HL-60 (cell line): ENCODE data around the gene SMARCA2.

Experiments used
- DNase-seq, 2 experiments: peaks; one replicate each; pipeline ENCODE4 v3.0.0-alpha.2; 2010 to 2020; ENCODE audit warnings: low read depth in 1 of 2, low spot score in 1 of 2
- H3K27ac ChIP-seq: fragments of 250-450 bp; sonication (Bioruptor Pico); replicated peaks from 2 replicates; pipeline ENCODE4 v1.5.1; 2020; ENCODE audit warnings: mild to moderate bottlenecking, moderate library complexity
- H3K27me3 ChIP-seq: fragments of 250-450 bp; sonication (Bioruptor Pico); 2 replicates; pipeline ENCODE4 v1.5.1; 2021; ENCODE audit warnings: mild to moderate bottlenecking, moderate library complexity; ENCODE audit not compliant: insufficient read depth, poor library complexity, severe bottlenecking
- H3K4me3 ChIP-seq: replicated peaks from 2 replicates; pipeline ENCODE4 v1.5.1; 2011; ENCODE audit warnings: mild to moderate bottlenecking, control low read depth, low read length; ENCODE audit not compliant: insufficient read depth
- GABPA ChIP-seq: IDR thresholded peaks from 2 replicates; pipeline ENCODE4 v1.6.1; 2012; ENCODE audit warnings: low read depth
- POLR2AphosphoS5 ChIP-seq: IDR thresholded peaks from 2 replicates; pipeline ENCODE4 v1.6.1; 2012; ENCODE audit warnings: low read depth
- REST ChIP-seq: IDR thresholded peaks from 2 replicates; pipeline ENCODE4 v1.6.1; 2012; ENCODE audit warnings: low read depth; ENCODE audit not compliant: insufficient replicate concordance
- SPI1 ChIP-seq: IDR thresholded peaks from 2 replicates; pipeline ENCODE4 v1.6.1; 2012; ENCODE audit warnings: low read depth, mild to moderate bottlenecking, borderline replicate concordance
- TF ChIP-seq, protein P1 (sequence below): IDR thresholded peaks from one replicate; pipeline ENCODE4 v1.5.1; 2011; ENCODE audit warnings: low read length, control low read depth, inconsistent platforms; ENCODE audit not compliant: insufficient read depth

Gene SMARCA2

DNA sequence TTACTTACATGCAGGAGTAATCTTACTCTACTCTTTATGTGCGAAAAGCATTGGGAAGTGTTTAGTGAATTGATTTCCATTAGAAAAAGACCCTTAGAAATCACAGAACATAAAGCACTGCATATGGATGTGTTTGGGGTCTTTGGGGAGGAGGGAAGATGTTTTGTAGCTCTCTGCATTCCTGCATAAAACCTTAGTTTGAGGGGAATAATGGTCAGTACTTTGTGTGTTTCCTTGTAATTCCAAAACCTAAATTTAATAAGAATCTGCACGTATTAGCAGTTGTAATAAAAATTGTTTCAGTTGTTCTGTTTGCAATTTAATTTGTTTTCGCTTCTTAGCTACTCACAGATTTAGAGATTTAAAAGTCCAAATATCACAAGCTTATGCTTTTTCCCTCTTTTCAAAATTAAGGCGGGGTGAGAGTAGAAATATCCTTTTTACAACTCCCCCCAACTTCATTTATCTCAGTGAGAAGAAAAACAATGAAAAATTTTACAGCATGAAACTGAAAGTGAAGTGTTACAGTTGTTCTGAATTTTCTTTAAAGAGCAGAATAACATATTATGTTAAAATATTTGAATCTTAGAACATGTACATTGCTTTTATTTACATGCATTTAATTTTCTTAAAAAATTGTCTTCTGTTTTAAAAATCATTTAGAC, 143.8 kb downstream of the SMARCA2 start:
- TF ChIP-seq SPI1, result no peak
- TF ChIP-seq, protein P1, sequence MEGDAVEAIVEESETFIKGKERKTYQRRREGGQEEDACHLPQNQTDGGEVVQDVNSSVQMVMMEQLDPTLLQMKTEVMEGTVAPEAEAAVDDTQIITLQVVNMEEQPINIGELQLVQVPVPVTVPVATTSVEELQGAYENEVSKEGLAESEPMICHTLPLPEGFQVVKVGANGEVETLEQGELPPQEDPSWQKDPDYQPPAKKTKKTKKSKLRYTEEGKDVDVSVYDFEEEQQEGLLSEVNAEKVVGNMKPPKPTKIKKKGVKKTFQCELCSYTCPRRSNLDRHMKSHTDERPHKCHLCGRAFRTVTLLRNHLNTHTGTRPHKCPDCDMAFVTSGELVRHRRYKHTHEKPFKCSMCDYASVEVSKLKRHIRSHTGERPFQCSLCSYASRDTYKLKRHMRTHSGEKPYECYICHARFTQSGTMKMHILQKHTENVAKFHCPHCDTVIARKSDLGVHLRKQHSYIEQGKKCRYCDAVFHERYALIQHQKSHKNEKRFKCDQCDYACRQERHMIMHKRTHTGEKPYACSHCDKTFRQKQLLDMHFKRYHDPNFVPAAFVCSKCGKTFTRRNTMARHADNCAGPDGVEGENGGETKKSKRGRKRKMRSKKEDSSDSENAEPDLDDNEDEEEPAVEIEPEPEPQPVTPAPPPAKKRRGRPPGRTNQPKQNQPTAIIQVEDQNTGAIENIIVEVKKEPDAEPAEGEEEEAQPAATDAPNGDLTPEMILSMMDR, result no peak
- TF ChIP-seq REST, result no peak
- TF ChIP-seq POLR2AphosphoS5, result no peak
- TF ChIP-seq GABPA, result no peak
- no peak for DNase-seq
- Histone ChIP-seq H3K27me3 (no peaks in the 10 kb centered on the region), H3K4me3 (peak overlapping the region; percentile 13; the same call in 1 of the 2 replicates), H3K27ac (peak overlapping the region; percentile 88)

GRCh38 chr9:2159521-2160454, 144.6 kb downstream of the SMARCA2 start:
- Histone ChIP-seq H3K27ac (peak overlapping the region; percentile 88), H3K4me3 (0 out of 2 replicates have a peak overlapping the region, but pooled peaks have one; percentile 9), H3K27me3 (no peaks in the 10 kb centered on the region)
- DNase-seq, result peak in 1 of 2 experiments; percentile 15
- no peak for TF ChIP-seq POLR2AphosphoS5
- TF ChIP-seq, protein P1, result no peak
- no peak for TF ChIP-seq SPI1
- TF ChIP-seq GABPA, result no peak
- TF ChIP-seq REST, result no peak

- TF ChIP-seq GABPA (no peak), SPI1 (no peak), POLR2AphosphoS5 (no peak), REST (no peak)
- TF ChIP-seq, protein P1, result no peak
- H3K4me3 ChIP-seq, result no peak overlapping the region
- H3K27ac ChIP-seq, result no peak overlapping the region
- no peak for DNase-seq
- no peaks in the 10 kb centered on the region for H3K27me3 ChIP-seq
These were observed 146.5 kb downstream of the SMARCA2 start for GRCh38 chr9:2161661-2162060.
